ENCODE data around the gene CAMK2N1. TPM values are rescaled to one million over a fixed set of nuclear protein-coding genes. Genes with fewer than 3 reads are reported as not detected.

CAMK2N1 gene
- total RNA-seq, 2 experiments from 2014 or later = 0.47 to 0.82 TPM

DNA sequence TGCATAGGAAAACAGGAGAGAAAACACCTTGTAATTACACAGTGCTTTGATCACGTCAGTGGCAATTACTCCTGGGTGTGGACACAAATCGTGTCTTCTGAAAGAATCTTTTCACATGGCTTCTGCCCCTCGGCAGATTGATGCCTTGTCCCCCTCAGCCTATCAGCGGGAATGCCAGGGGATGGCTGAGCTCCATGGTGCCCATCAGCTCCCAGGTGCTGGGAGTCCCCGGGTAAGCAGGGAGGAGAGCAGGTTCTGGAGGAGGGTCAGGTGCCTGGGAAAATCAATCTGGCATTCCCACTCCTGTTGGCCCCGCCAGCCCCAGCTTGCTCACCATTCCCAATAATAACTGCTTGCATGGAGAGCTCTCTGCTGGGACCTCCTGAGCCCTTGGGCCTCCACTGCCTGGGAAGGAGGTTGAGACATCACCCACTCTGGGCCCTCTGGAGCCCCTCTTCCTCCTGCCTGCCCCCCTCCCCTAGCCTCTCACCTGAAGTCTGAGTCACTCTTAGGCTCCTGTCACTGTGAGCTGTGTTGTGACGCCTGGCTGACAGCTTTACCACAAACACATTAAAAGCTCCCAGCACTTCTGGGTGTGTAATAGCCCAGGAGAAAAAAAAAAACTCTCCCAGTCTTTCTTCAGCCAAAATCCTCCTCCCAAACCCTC, 4.9 kb downstream of the CAMK2N1 start:
- Mint-ChIP-seq H3K27me3 (peaks cover 86% of the 10 kb centered on the region), H3K27ac (no peak overlapping the region), H3K4me1 (peaks cover 10% of the 10 kb centered on the region), H3K9me3 (ENCODE audit: low read depth) (no peaks in the 10 kb centered on the region), H3K4me3 (no peak overlapping the region), H3K36me3 (no peaks in the 10 kb centered on the region)
- DNase-seq = no peak
- ATAC-seq = no peak
- CTCF ChIA-PET = interaction anchor here (1.1 to 1.8 kb wide), 2 partner anchors 36 to 268 kb away, joined by 3 to 5 read pairs; no protein-coding TSS in a partner anchor

DNA sequence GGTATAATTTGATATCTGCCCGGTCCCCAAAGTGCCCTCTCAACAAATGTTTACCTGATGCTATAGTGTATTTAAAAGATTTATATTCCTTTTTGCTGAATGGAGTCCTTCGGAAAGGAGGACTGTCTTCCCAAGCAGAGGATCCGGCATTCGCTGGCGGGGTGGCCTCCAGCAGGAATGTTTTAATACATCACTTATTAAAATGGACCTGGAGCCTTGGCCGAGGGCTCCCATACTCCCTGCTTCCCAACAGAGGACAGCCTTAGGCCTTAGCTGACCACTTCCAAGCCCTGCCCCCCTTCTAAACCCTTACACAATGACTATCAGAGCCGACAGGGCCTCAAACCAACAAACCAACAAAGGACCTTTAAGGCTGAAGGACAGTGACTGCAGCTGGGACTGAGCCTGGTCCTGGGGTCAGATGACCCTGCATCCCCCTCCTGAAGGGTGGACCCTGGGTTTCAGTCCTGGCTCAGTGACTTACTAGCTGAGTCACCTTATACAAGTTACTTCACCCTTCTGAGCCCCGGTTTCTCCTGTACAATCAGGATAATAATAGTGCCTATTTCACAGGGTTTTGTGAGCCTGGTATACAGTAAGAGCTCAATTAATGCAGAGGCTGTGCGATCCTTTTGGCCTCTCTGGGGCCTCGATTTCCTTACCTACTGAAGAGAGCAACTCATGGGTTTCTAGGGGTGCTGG, 5.6 kb downstream of the CAMK2N1 start:
- CTCF ChIA-PET = no interaction called here
- H3K4me3 Mint-ChIP-seq = no peak overlapping the region
- no peaks in the 10 kb centered on the region for H3K36me3 Mint-ChIP-seq
- no peaks in the 10 kb centered on the region for H3K9me3 Mint-ChIP-seq (ENCODE audit: low read depth)
- DNase-seq (no peak), ATAC-seq (no peak)
- H3K27me3 Mint-ChIP-seq = peaks cover 88% of the 10 kb centered on the region
- no peak overlapping the region for H3K27ac Mint-ChIP-seq
- H3K4me1 Mint-ChIP-seq = peaks cover 6% of the 10 kb centered on the region

DNA sequence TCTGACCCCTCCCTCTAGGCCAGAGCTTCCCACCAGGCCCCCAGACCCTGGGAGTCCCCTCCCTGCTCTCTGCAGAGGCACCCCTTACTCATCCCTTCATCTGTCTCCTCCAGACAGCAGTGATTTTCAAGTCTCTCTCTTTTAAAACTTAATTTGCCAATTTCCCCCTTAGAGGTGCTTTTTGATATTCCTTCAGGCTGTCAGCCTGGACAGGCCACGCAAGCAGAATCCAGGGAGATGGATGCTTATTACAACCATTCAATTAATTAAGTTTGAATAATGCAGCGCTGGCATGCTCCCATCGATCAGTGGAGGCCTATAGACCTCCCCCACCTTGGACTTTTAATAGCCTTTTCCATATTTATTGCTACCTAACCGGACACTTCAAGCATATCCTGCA, 6.2 kb downstream of the CAMK2N1 start:
- ATAC-seq = no peak
- Mint-ChIP-seq H3K36me3 (no peaks in the 10 kb centered on the region), H3K4me3 (no peak overlapping the region), H3K27ac (no peak overlapping the region), H3K9me3 (ENCODE audit: low read depth) (no peaks in the 10 kb centered on the region), H3K27me3 (peaks cover 91% of the 10 kb centered on the region), H3K4me1 (peaks cover 6% of the 10 kb centered on the region)
- CTCF ChIA-PET = no interaction called here
- DNase-seq = no peak

DNA sequence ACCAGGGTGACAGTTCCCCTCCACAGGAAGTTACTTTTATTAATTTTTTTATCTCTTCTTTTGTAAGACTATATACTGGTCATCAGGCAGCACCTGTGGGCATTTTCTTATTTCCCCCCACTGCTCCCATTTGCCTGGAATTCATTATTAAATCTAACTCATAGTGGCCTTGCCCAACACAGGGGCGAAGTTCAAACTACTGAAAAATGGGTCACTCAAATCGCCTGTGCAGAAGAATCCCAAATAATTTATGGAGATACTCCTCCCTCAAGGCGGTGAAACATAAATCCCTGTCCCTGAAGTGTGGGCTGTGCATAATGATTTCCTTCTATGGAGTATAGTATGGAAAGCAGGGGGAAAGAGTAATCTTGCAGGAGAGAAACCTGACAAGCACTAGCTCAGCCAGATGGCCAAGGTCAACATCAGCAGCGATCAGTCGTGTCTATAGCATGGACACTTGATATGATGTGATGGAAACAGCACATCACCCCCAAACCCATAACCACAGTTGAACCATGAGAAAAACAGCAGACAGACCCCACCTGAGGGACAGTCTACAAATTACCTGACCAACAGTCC, 7.9 kb downstream of the CAMK2N1 start:
- H3K27me3 Mint-ChIP-seq = peaks cover 93% of the 10 kb centered on the region
- no peak overlapping the region for H3K4me3 Mint-ChIP-seq
- CTCF ChIA-PET = interaction anchor here (0.9 kb wide), 1 partner anchor 16 kb away, joined by 3 read pairs; no protein-coding TSS in a partner anchor
- H3K27ac Mint-ChIP-seq = no peak overlapping the region
- no peaks in the 10 kb centered on the region for H3K4me1 Mint-ChIP-seq
- H3K36me3 Mint-ChIP-seq = no peaks in the 10 kb centered on the region
- ATAC-seq = no peak
- no peaks in the 10 kb centered on the region for H3K9me3 Mint-ChIP-seq (ENCODE audit: low read depth)
- no peak for DNase-seq

DNA sequence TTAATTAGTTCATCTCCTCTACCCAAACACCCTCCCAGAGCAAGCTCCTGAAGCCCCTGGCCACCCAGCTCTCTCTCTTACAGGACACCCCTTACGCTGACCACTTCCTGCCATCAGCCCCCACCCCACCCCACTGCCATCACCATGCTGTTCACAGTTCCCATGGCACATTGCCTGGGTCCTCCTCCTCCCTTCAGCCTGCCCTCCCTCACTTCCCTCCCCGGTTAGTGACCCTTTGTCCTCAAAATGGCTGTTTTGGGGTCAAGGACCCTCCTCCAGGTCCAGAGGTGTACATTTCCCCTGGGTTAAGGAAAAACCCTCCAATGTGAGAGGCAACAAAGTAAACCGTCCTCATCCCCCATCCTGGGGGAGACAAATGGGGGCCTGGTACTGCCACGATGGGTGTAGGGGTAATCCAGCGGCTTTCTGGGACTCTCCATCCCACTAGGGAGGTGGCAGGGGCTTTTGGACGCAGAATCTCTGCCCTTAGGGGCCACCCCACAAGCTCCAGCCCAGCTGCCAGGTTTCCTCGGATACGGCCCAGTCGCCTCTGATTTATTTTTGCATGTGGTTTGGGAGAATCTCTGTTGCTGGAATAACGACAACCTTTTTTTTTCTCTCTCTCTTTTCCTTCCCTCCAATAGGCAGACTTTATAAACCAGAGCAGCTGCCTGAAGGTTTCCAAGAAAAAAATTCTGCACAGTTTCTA, 8.5 kb downstream of the CAMK2N1 start:
- no peaks in the 10 kb centered on the region for H3K9me3 Mint-ChIP-seq (ENCODE audit: low read depth)
- no peak overlapping the region for H3K4me3 Mint-ChIP-seq
- H3K36me3 Mint-ChIP-seq = no peaks in the 10 kb centered on the region
- CTCF ChIA-PET = no interaction called here
- DNase-seq (no peak), ATAC-seq (no peak)
- H3K27ac Mint-ChIP-seq = no peak overlapping the region
- peaks cover 89% of the 10 kb centered on the region for H3K27me3 Mint-ChIP-seq
- no peaks in the 10 kb centered on the region for H3K4me1 Mint-ChIP-seq

DNA sequence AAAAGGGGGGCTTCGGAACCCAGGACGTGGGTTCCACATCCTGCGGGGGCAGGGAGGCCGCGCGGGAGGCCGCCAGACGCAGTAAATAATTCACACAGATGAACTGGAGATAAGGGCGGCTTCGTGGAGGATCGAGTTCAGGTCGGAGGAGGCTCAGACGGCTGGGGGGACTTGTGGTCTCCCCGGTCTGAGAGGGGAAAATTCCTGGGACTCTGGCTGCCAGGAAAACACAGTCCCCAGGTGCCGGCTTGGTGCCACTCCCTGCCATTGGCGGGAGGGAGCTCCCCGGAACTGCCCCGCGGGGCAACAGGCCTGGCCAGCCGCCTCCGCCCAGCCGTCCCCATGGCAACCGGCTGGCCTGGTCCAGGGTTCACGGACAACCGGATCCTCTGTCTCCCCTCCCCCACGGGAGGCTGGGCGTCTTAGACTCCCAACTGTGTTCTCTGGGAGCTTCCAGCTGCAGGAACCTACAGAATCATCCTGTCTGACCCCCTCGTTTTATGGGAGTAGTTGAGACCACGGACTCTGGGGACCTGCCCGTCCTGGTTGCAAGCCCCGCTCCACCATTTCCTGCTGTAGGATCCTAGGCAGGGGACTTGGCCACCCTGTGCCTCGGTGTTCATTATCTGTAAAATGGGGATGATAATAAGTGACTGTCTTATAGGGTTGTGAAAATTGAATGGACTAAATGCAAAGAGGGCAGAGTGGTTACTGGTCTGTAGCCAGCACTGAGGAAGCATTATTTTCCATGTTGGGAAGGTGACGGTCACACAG, 9.6 kb downstream of the CAMK2N1 start:
- no peaks in the 10 kb centered on the region for H3K36me3 Mint-ChIP-seq
- CTCF ChIA-PET = no interaction called here
- no peak overlapping the region for H3K4me3 Mint-ChIP-seq
- DNase-seq (no peak), ATAC-seq (no peak)
- H3K27me3 Mint-ChIP-seq = peaks cover 83% of the 10 kb centered on the region
- no peaks in the 10 kb centered on the region for H3K9me3 Mint-ChIP-seq (ENCODE audit: low read depth)
- H3K4me1 Mint-ChIP-seq = no peaks in the 10 kb centered on the region
- H3K27ac Mint-ChIP-seq = no peak overlapping the region

DNA sequence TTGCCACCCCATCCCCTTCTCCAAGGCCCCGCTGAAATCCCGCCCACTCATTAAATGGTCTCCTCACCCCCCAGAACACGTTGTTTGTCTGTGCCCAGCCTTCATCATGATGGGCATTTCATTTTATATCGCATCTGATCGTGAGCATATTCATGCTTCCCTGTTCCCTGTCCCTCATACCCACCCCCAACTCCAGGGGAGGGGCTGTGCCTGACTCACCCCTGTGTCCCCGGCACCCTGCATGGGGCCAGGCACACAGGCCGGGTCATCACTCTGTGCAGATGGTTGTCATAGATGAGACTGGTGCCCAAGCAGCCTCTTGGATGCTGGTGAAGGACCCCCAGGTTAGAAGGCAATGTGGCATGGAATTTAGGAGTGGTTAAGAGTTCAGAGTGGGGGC, 11.0 kb downstream of the CAMK2N1 start:
- no peak for ATAC-seq
- peaks cover 75% of the 10 kb centered on the region for H3K27me3 Mint-ChIP-seq
- CTCF ChIA-PET = no interaction called here

DNA sequence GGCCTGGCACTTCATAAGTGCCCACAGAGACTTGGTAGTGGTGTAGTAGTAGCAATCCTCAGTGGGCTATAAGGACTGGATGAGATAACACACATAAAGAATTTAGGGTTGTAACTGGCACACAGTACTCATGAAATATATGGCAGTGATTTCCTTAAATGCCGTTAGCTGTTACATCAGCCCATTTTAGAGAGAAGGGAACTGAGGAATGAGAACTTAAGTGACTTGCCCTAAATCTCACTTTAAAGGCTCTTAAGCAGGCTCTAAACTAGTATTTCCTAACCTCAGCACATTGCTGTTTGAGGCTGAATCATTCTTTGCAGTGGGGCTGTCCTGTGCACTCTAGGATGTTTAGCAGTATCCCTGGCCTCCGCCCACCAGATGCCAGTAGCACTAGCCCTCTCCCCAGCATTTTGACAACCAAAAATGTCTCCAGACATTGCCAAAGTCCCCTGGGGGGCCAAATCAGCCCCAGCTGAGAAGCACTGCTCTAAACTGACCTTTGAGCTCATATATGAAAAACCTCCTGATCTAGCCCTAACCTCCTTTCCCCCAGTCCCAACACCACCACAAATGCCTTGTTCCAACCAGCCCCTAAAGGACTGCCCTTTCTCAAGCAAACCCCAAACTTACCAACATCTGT, 11.6 kb downstream of the CAMK2N1 start:
- CTCF ChIA-PET = interaction anchor here (1.3 kb wide), 1 partner anchor 20 kb away, joined by 3 read pairs; no protein-coding TSS in a partner anchor
- Mint-ChIP-seq H3K27me3 (peaks cover 71% of the 10 kb centered on the region), H3K9me3 (ENCODE audit: low read depth) (no peaks in the 10 kb centered on the region), H3K4me3 (no peak overlapping the region), H3K27ac (no peak overlapping the region), H3K36me3 (no peaks in the 10 kb centered on the region), H3K4me1 (no peaks in the 10 kb centered on the region)
- DNase-seq = no peak
- ATAC-seq = no peak

More for the DNA sequence above, 11.0 kb downstream of the CAMK2N1 start:
- Mint-ChIP-seq H3K4me3 (no peak overlapping the region), H3K4me1 (no peaks in the 10 kb centered on the region), H3K9me3 (ENCODE audit: low read depth) (no peaks in the 10 kb centered on the region), H3K36me3 (no peaks in the 10 kb centered on the region), H3K27ac (no peak overlapping the region)
- no peak for DNase-seq

DNA sequence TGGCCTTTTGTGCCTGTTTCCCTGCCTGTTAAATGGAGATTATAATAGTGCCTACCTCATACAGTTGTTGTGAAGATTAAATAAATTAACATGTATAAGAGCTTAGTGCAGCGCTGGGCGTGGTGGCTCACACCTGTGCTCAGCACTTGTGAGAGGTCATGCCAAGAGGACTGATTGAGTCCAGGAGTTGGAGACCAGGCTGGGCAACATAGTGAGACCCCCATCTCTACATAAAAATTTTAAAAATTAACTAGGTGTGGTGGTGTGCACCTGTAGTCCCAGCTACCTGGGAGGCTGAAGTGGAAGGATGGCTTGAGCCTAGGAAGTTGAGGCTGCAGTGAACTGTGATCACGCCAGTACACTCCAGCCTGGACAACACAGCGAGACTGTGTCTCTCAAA, 12.1 kb downstream of the CAMK2N1 start:
- H3K27ac Mint-ChIP-seq = no peak overlapping the region
- H3K4me3 Mint-ChIP-seq = no peak overlapping the region
- H3K4me1 Mint-ChIP-seq = no peaks in the 10 kb centered on the region
- H3K36me3 Mint-ChIP-seq = no peaks in the 10 kb centered on the region
- peaks cover 68% of the 10 kb centered on the region for H3K27me3 Mint-ChIP-seq
- no peaks in the 10 kb centered on the region for H3K9me3 Mint-ChIP-seq (ENCODE audit: low read depth)
- ATAC-seq (no peak), DNase-seq (no peak)
- CTCF ChIA-PET = interaction anchor here (1.3 kb wide), 1 partner anchor 20 kb away, joined by 3 read pairs; no protein-coding TSS in a partner anchor

DNA sequence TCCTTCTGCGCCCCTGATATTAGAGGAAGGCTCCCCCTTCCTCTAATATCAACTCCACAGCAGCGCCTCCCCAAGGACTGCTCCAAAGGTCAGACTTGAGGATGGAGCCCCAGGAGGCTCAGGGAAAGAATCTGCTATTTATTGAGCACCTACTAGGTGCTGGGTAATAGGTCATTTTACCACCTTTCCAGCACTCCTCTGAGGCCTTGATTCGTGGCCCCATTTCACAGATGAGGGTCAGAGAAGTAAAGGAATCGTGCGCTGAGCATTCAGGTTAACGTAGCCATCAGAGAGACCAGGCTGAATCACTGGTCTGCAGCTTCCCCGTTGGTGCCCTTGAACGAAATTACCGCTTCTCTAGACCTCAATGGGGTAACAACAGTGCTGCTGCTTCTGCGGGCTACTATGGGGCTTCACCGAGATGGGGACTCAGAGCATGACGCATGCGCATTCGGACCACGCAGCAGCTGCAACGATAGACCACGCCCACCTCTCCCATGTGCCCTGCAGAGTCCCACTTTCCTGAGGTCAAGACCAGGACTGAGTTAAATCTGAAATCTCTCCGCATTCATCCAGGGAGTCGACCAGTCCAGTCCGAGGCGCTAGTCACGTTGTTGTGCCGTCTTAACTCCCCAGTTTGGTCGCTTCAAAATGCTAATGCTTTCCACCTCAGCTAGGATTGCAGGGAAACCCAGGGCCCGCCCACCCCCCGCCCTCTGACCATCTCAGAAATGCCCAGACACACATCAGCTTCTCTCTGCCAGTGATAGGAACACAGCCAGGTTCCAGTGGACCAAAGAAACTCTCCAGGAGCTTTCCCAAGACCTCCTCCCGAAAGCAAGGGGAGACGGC, 12.9 kb downstream of the CAMK2N1 start:
- Mint-ChIP-seq H3K4me1 (no peaks in the 10 kb centered on the region), H3K27me3 (peaks cover 62% of the 10 kb centered on the region), H3K9me3 (ENCODE audit: low read depth) (no peaks in the 10 kb centered on the region), H3K4me3 (no peak overlapping the region), H3K27ac (no peak overlapping the region), H3K36me3 (no peaks in the 10 kb centered on the region)
- CTCF ChIA-PET = interaction anchor here (1.3 kb wide), 1 partner anchor 21 kb away, joined by 3 read pairs; no protein-coding TSS in a partner anchor
- DNase-seq (no peak), ATAC-seq (no peak)

DNA sequence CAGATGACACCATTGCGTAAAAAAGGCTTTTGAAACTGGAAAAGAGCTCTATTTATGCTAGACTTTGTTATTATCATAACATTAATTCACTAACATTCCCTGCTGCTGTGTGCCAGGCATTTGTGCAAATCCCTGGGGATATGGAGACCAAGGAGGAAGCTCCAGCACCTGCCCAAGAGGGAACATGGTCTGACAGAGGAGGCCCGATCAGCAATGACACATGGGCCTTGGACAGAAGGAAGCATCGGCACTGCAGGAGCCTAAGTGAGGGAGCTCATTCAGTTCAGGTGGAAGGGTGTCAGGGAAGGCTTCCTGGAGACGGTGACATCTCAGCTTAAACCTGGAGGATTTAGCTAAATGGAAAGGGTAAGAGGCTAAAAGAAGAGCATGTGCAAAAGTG, 13.9 kb downstream of the CAMK2N1 start:
- CTCF ChIA-PET = no interaction called here
- Mint-ChIP-seq H3K36me3 (no peaks in the 10 kb centered on the region), H3K4me1 (no peaks in the 10 kb centered on the region), H3K27ac (no peak overlapping the region), H3K9me3 (ENCODE audit: low read depth) (no peaks in the 10 kb centered on the region), H3K4me3 (no peak overlapping the region), H3K27me3 (peaks cover 58% of the 10 kb centered on the region)
- ATAC-seq (no peak), DNase-seq (no peak)

DNA sequence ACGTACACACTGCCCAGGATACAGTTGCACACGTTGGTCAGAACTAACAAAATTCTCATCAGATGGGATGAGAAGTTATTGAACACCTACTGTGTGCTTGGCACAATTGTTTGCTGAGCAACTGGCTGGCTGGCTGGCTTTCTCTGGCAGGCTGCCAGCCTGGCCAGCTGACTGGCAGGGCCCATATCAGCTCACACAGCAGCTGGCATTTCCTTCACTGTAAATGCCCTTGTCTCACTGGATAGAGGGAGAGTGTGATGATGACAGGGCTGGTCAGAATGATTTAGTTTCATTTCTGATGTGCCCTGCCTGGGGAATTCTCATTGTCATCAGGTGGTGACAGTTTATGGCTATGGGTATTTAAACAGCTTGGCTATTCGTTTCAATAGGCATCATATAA, 15.8 kb downstream of the CAMK2N1 start:
- H3K4me3 Mint-ChIP-seq = no peak overlapping the region
- H3K27me3 Mint-ChIP-seq = peaks cover 50% of the 10 kb centered on the region
- ATAC-seq (no peak), DNase-seq (no peak)
- no peaks in the 10 kb centered on the region for H3K4me1 Mint-ChIP-seq
- H3K9me3 Mint-ChIP-seq (ENCODE audit: low read depth) = no peaks in the 10 kb centered on the region
- no peak overlapping the region for H3K27ac Mint-ChIP-seq
- CTCF ChIA-PET = interaction anchor here (2.9 kb wide), 1 partner anchor 24 kb away, joined by 13 read pairs; no protein-coding TSS in a partner anchor
- H3K36me3 Mint-ChIP-seq = no peaks in the 10 kb centered on the region
